ENCODE data around the gene MAK. TPM values are rescaled to one million over a fixed set of nuclear protein-coding genes. Genes with fewer than 3 reads are reported as not detected.

MAK gene
- total RNA-seq, 1 experiment from 2014 or later: 0.07 TPM

- TF ChIP-seq ZMAT4 (CRISPR knock-in tag; IDR thresholded peaks at IDR 0.05): no peak
- TF ChIP-seq SMAD3 (CRISPR knock-in tag; IDR thresholded peaks at IDR 0.05; ENCODE audit: borderline replicate concordance): 0 out of 2 replicates have a peak, but pooled peaks have one; percentile 49
- no peak for TF ChIP-seq ZSCAN18 (CRISPR knock-in tag; IDR thresholded peaks at IDR 0.05)
- TF ChIP-seq MAX (CRISPR knock-in tag; IDR thresholded peaks at IDR 0.05): peak; percentile 94
- TF ChIP-seq GABPB1 (CRISPR knock-in tag; IDR thresholded peaks at IDR 0.05): peak; percentile 91
- peak; percentile 85; the same call in 1 of the 2 replicates for TF ChIP-seq ETV6 (CRISPR knock-in tag; IDR thresholded peaks at IDR 0.05)
- peak; percentile 79; the same call in 1 of the 2 replicates for TF ChIP-seq E2F1 (CRISPR knock-in tag; IDR thresholded peaks at IDR 0.05)
- peak; percentile 90 for TF ChIP-seq KAT7 (CRISPR knock-in tag; IDR thresholded peaks at IDR 0.05; ENCODE audit: borderline replicate concordance)
- TF ChIP-seq SP1 (CRISPR knock-in tag; conservative IDR thresholded peaks at IDR 0.05): peak; percentile 89
- TF ChIP-seq ZNF281 (CRISPR knock-in tag; IDR thresholded peaks at IDR 0.05): peak; percentile 81; the same call in 1 of the 2 replicates
- TF ChIP-seq PRDM15 (CRISPR knock-in tag; IDR thresholded peaks at IDR 0.05): peak; percentile 62; the same call in 1 of the 2 replicates
- no peak for TF ChIP-seq STAT6 (CRISPR knock-in tag; conservative IDR thresholded peaks at IDR 0.05; ENCODE audit: low read depth)
- TF ChIP-seq ZNF512 (CRISPR knock-in tag; IDR thresholded peaks at IDR 0.05; ENCODE audit: borderline replicate concordance): no peak
These were observed 90.9 kb downstream of the MAK start, which contains the start of gene TMEM14B (continued) for GRCh38 chr6:10747251-10747972.

All from WTC11 (cell line).